Urothelium cell line (cell line): ENCODE data around the gene KRTAP8-1.

ENCODE experiments used
- DNase-seq: peaks from one replicate; pipeline ENCODE4 v3.0.0; 2011; ENCODE audit warnings: low spot score, mixed read lengths
- FAIRE-seq: peaks from 2 replicates; lab custom pipeline; 2011; peaks lifted over from hg19 to GRCh38; lab: Jason Lieb, UNC

KRTAP8-1 gene

GRCh38 chr21:30813174-30813573 lies at the start of gene KRTAP8-1:
Gene KRTAP8-1, minus strand, starts transcription at chr21:30813274. Its CDS starts 54 bp downstream, at chr21:30813220.
- no peak for FAIRE-seq
- no peak for DNase-seq

GRCh38 chr21:30847627-30848500 lies 34.8 kb upstream of the KRTAP8-1 start:
- no peak for DNase-seq

GRCh38 chr21:30842990-30843389 lies 29.9 kb upstream of the KRTAP8-1 start:
- DNase-seq (no peak), FAIRE-seq (no peak)

More at GRCh38 chr21:30847627-30848500, 34.8 kb upstream of the KRTAP8-1 start:
- no peak for FAIRE-seq

- DNase-seq (peak; percentile 79), FAIRE-seq (no peak)
Measured at GRCh38 chr21:30839304-30839703, 26.2 kb upstream of the KRTAP8-1 start.

DNA sequence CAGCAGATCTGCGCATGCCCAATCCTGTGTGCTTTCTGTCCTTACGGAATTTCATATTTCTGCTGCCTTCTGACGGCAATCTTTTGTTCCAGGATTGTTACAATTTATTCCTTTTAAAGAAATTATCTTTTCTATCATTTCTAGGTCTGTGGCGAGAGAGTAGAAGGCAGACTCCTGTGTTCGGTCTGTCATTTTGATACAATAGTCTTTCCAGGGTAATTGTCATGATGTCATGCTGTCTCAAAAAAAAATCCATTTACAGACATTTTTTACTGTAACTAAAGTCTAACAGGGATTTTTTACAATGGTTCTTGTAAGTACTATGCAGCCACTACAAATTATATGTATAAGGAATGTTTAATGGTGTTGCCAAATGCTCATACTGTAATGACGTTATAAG lies 25.5 kb upstream of the KRTAP8-1 start:
- no peak for FAIRE-seq
- DNase-seq, result no peak

GRCh38 chr21:30831194-30831765 lies 18.2 kb upstream of the KRTAP8-1 start:
- no peak for FAIRE-seq

DNA sequence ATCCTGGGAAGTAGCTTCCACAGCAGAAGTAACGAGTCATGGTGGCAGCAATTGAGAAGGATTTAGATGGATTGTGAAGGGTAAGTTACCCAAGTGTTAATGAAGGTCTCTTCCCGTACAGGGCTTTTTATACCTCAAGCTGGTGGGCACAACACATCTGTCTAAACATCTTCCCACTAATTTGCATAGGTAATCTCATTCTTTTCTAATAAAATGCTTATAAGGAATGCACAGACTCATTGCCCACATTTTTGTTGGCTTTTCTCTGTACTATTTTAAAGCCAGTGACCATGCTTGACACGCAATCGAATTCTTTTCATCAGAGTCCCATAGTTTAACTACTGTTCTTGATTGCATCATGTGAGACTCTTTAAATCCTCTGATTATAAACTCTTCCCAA lies 16.6 kb upstream of the KRTAP8-1 start, which contains the start of gene KRTAP7-1:
TSS of gene KRTAP7-1 (minus strand) at position 101 of the 400 bp plus-strand sequence. CDS start at position 40, 61 bp downstream.
- FAIRE-seq (no peak), DNase-seq (no peak)

More at GRCh38 chr21:30831194-30831765, 18.2 kb upstream of the KRTAP8-1 start:
- DNase-seq, result peak; percentile 21

GRCh38 chr21:30818837-30819610 lies 6.0 kb upstream of the KRTAP8-1 start:
- FAIRE-seq (no peak), DNase-seq (no peak)

DNA sequence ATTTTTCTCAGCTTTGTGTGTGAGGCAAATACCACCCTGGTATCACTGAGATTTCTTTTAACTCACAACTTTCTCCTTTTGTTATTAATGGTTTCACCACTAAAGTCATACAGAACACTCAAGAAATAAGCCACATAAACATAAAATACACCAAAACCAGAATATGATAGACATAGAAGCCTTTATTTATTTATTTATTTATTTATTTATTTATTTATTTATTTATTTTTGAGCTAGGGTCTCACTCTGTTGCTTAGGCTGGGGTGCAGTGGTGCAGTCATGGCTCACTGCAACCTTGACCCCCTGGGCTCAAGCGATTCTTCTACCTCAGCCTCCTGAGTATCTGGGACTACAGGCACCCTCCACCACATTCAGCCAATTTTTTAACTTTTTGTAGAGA lies 12.5 kb downstream of the KRTAP8-1 start:
- DNase-seq (no peak), FAIRE-seq (no peak)

DNA sequence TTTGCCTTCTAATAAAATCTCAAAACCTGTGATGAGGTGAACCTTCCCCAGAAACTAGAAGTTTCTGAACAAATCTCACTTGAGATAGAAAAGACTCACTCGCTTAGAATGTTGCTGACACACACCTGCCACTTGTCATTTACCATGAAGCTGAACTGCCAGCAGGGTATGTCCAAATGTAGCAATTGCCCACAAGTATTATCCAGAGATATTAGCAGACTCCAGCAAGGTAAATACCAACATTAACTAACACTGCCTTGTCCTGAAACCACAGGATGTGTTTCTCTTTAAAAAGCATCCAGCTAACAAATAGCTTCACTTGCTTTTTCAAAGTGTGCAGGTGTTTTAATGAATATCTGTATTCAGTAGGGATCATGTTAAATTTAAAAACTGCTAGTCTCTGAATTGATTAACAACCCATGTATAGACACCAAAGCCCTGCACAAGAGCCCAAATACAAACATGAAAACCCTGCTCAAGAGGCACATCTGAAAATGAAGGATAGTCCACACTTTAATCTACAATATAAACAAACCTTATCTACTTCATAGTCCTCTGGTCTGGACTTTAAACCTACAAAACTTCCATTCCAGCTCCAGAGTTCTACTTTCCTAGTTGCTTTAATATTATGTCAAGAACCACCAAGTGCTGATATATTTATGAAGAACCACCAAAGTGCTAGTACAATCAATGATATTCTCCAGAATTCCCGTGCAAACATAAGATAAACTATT lies 19.3 kb downstream of the KRTAP8-1 start:
- no peak for DNase-seq
- no peak for FAIRE-seq

DNA sequence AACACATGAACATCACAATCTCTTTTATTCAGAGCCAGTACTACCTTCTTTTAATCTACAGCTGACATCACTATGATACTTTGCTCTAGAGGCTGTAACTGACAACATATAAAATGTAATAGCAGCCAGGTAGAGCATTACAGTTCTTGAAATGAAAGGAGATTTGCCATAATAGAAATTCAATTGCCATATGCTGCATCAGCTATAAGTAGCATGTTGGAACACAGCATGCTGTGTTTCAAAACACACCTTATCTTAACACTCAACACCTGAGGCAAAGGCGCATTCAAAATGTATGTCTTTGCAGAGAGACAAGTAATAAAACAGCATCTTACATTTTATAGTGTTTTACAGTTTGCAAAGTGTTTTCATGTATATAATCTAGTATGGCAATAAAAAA lies 33.8 kb downstream of the KRTAP8-1 start:
- peak; percentile 50 for FAIRE-seq
- no peak for DNase-seq

GRCh38 chr21:30769724-30770431 lies 43.2 kb downstream of the KRTAP8-1 start:
- DNase-seq (no peak), FAIRE-seq (no peak)
